GM23338 (cell line): ENCODE measurements around the gene UBE2H. TPM values are rescaled to one million over a fixed set of nuclear protein-coding genes. Genes with fewer than 3 reads are reported as not detected.
A peak's percentile ranks its signal among the peaks of the same experiment; 100 is the strongest.

Source experiments
- ATAC-seq: fragments of 200-7000 bp; cut with Tn5 transposase; 3 replicates; pipeline ENCODE4 v1.9.1; 2020
- DNase-seq: peaks from one replicate; pipeline ENCODE4 v3.0.0-alpha.2; 2015; ENCODE audit warnings: low spot score
- H2AFZ ChIP-seq: fragments of 200-600 bp; sonication (generic); 2 replicates; pipeline ENCODE4 v1.8.0; 2016; ENCODE audit warnings: antibody characterized with exemption, mild to moderate bottlenecking, moderate library complexity
- H3F3A ChIP-seq: fragments of 200-600 bp; sonication (generic); replicated peaks from 2 replicates; pipeline ENCODE4 v1.8.0; 2017; ENCODE audit warnings: antibody characterized with exemption, mixed run types, low read depth
- H3K27ac ChIP-seq: fragments of 200-600 bp; sonication (generic); 2 replicates; pipeline ENCODE4 v1.6.1; 2016; ENCODE audit warnings: low read depth
- H3K27me3 ChIP-seq: fragments of 200-600 bp; sonication (generic); 2 replicates; pipeline ENCODE4 v1.8.0; 2016; ENCODE audit warnings: mild to moderate bottlenecking, mixed run types, moderate library complexity; ENCODE audit not compliant: insufficient read depth
- H3K36me3 ChIP-seq: fragments of 200-600 bp; sonication (generic); 2 replicates; pipeline ENCODE4 v1.8.0; 2016; ENCODE audit warnings: mild to moderate bottlenecking; ENCODE audit not compliant: insufficient read depth
- H3K4me1 ChIP-seq: fragments of 200-600 bp; sonication (generic); 2 replicates; pipeline ENCODE4 v1.8.0; 2016; ENCODE audit warnings: mild to moderate bottlenecking, moderate library complexity; ENCODE audit not compliant: insufficient read depth
- H3K4me2 ChIP-seq: fragments of 200-600 bp; sonication (generic); 2 replicates; pipeline ENCODE4 v1.7.1; 2017; ENCODE audit warnings: mixed run types
- H3K4me3 ChIP-seq: fragments of 200-600 bp; sonication (generic); 2 replicates; pipeline ENCODE4 v1.6.1; 2016; ENCODE audit warnings: mixed run types
- H3K79me2 ChIP-seq: fragments of 200-600 bp; sonication (generic); replicated peaks from 2 replicates; pipeline ENCODE4 v1.8.0; 2017; ENCODE audit warnings: mild to moderate bottlenecking; ENCODE audit not compliant: insufficient read depth
- H3K9me2 ChIP-seq: fragments of 200-600 bp; sonication (generic); 2 replicates; pipeline ENCODE4 v1.8.0; 2017; ENCODE audit not compliant: insufficient read depth
- H4K20me1 ChIP-seq: fragments of 200-600 bp; sonication (generic); replicated peaks from 2 replicates; pipeline ENCODE4 v1.8.0; 2017; ENCODE audit warnings: mild to moderate bottlenecking; ENCODE audit not compliant: insufficient read depth
- H3K27ac Mint-ChIP-seq: 2 replicates; pipeline ENCODE4 v1.8.0; 2020; ENCODE audit warnings: inconsistent platforms, mild to moderate bottlenecking, moderate library complexity, mixed read lengths
- H3K27me3 Mint-ChIP-seq: 3 replicates; pipeline ENCODE4 v1.8.0; 2022; ENCODE audit warnings: low read depth, mild to moderate bottlenecking, moderate library complexity, mixed read lengths, inconsistent platforms; ENCODE audit not compliant: insufficient read depth, poor library complexity
- H3K36me3 Mint-ChIP-seq: 3 replicates; pipeline ENCODE4 v1.8.0; 2021; ENCODE audit warnings: low read depth, mild to moderate bottlenecking, inconsistent platforms, moderate library complexity, mixed read lengths
- H3K4me1 Mint-ChIP-seq: 3 replicates; pipeline ENCODE4 v1.8.0; 2020; ENCODE audit warnings: mild to moderate bottlenecking, inconsistent platforms, mixed read lengths
- H3K4me3 Mint-ChIP-seq: 3 replicates; pipeline ENCODE4 v1.8.0; 2021; ENCODE audit warnings: moderate library complexity, mild to moderate bottlenecking, inconsistent platforms, mixed read lengths
- H3K9me3 Mint-ChIP-seq: 3 replicates; pipeline ENCODE4 v1.8.0; 2020; ENCODE audit warnings: moderate library complexity, mild to moderate bottlenecking, inconsistent platforms, mixed read lengths
- CREB1 ChIP-seq: fragments of 250-450 bp; sonication (Bioruptor Pico); IDR thresholded peaks from 2 replicates; pipeline ENCODE4 v1.5.0; 2020; ENCODE audit warnings: low read depth, mild to moderate bottlenecking, moderate library complexity
- EZH2phosphoT487 ChIP-seq: fragments of 200-600 bp; sonication (generic); IDR thresholded peaks from one replicate; pipeline ENCODE4 v1.8.1; 2018; ENCODE audit warnings: antibody characterized with exemption; ENCODE audit not compliant: unreplicated experiment
- JUNB ChIP-seq: IDR thresholded peaks from one replicate; pipeline ENCODE4 v1.6.1; 2016; ENCODE audit warnings: antibody characterized with exemption; ENCODE audit not compliant: unreplicated experiment
- NANOG ChIP-seq: IDR thresholded peaks from 2 replicates; pipeline ENCODE4 v1.6.1; 2016; ENCODE audit warnings: antibody characterized with exemption, borderline replicate concordance
- POLR2AphosphoS5 ChIP-seq: IDR thresholded peaks from 2 replicates; pipeline ENCODE4 v1.6.1; 2016; ENCODE audit warnings: antibody characterized with exemption, low read depth
- STAT1 ChIP-seq: IDR thresholded peaks from one replicate; pipeline ENCODE4 v1.6.1; 2016; ENCODE audit warnings: antibody characterized with exemption; ENCODE audit not compliant: unreplicated experiment
- ZNF114 ChIP-seq: fragments of 250-450 bp; sonication (Bioruptor Pico); IDR thresholded peaks from 2 replicates; pipeline ENCODE4 v1.5.0; 2020; ENCODE audit warnings: mild to moderate bottlenecking, moderate library complexity
- ZNF331 ChIP-seq: fragments of 250-450 bp; sonication (Bioruptor Pico); IDR thresholded peaks from 2 replicates; pipeline ENCODE4 v1.5.0; 2020; ENCODE audit warnings: low read depth, mild to moderate bottlenecking, moderate library complexity
- long read RNA-seq: library from polyadenylated mRNA; unstranded; transcript quantifications from one replicate; pipeline ENCODE4 v2.0.0, GENCODE V29; 2020; ENCODE audit not compliant: unreplicated experiment
- polyA plus RNA-seq: library from polyadenylated mRNA; unstranded; fragments of >200 nt; fragmentation: Nextera tagmentation; extraction: Ambion mirVana; gene quantifications from 2 replicates; pipeline ENCODE4 v1.2.1, GENCODE V29; 2016
- total RNA-seq: library from RNA; depleted of rRNA; stranded (reverse); fragments of >200 nt; shearing (Covaris generic); gene quantifications from 2 replicates; pipeline ENCODE4 v1.2.3, GENCODE V29; 2014; rRNA removed
- TF ChIP-seq, protein P1 (sequence below), 2 experiments: fragments of 200-600 bp in 1 of 2; sonication (generic) in 1 of 2; conservative IDR thresholded peaks; 2 replicates each; pipeline versions ENCODE4 v1.5.1 to v1.6.1; 2016 to 2017; ENCODE audit warnings: antibody characterized with exemption in 2 of 2, low read depth in 2 of 2, mild to moderate bottlenecking in 2 of 2, moderate library complexity in 1 of 2
- TF ChIP-seq, protein P2 (sequence below): fragments of 250-450 bp; sonication (Bioruptor Pico); IDR thresholded peaks from 2 replicates; pipeline ENCODE4 v1.5.0; 2020; ENCODE audit warnings: mild to moderate bottlenecking, moderate library complexity
- TF ChIP-seq, protein P3 (sequence below): IDR thresholded peaks from one replicate; pipeline ENCODE4 v1.6.1; 2018; ENCODE audit warnings: antibody characterized with exemption; ENCODE audit not compliant: unreplicated experiment
- TF ChIP-seq, protein P4 (sequence below): IDR thresholded peaks from 2 replicates; pipeline ENCODE4 v1.6.1; 2016; ENCODE audit warnings: antibody characterized with exemption

Gene UBE2H
- 86.5 and 107 TPM in 2 replicates for total RNA-seq
- polyA plus RNA-seq, result 37.2 and 40.8 TPM in 2 replicates
- long read RNA-seq, full-length matches to known transcripts, result 1 of 9 reads
- long read RNA-seq, partial matches to known transcripts, result 3 of 9 reads
- long read RNA-seq, other reads (novel, unspliced or antisense), result 5 of 9 reads

DNA sequence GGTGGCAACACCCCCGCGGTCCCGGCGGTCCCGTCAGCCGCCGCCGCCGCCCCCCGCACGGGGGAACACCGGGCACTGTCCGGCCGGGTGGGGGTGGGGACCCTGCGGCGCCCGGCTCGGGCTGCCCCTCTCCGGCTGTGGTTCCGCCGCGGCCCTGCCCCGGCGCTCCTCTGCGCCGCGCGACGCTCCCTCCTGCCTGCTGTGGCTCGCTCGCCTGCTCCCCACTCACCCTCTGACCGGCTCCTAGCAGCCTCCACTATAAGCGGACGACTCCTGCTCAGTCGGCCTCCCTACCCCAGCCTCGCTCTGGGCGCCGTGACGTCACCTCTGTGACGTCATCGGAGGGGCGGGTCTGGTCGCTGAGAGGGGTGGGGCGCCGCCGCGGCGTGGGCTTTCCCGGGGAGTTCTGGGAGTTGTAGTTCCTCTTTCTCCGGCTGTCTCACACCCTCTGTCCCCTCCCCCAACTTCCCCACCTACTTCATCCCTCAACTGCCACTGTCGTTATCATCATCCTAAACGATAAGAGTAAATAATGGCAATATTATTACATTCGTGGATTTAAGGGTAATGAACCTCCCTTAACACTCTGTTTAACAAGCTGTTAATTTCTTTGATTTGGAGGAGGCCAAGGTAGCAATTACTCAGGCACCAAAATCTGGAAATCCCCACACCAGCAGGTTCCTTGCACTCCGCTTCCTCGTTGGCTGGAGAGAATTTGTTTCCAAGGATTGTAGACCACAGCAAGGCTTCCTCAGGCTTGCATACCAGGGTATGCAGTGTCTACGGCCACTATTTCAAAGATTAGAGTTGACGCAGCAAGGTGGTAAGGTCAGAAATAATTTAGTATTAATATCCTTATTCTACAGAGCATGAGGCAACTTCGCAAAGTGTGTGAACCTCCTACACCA, at the start of gene UBE2H:
TSS of gene UBE2H (minus strand) at position 308 of the 908 bp plus-strand sequence. CDS start 405 bp downstream, outside the sequence.
- Mint-ChIP-seq H3K27ac (peak within 1 kb of the TSS; percentile 98), H3K27me3 (peaks cover 11% of the 10 kb centered on the region), H3K36me3 (peaks cover 7% of the 10 kb centered on the region), H3K4me1 (peaks cover 14% of the 10 kb centered on the region), H3K4me3 (peak within 1 kb of the TSS; percentile 96; the same call in 2 of the 3 replicates), H3K9me3 (no peaks in the 10 kb centered on the region)
- Histone ChIP-seq H3K4me1 (peaks cover 10% of the 10 kb centered on the region), H3K27me3 (no peaks in the 10 kb centered on the region), H4K20me1 (no peaks in the 10 kb centered on the region), H3K4me2 (peak within 1 kb of the TSS; percentile 72), H3K4me3 (peak within 1 kb of the TSS; percentile 63), H3K79me2 (peaks cover 31% of the 10 kb centered on the region), H2AFZ (peak within 1 kb of the TSS; percentile 53), H3F3A (peaks cover 7% of the 10 kb centered on the region; the same call in 1 of the 2 replicates), H3K9me2 (0 out of 2 replicates have a peak, but pooled peaks cover 3% of the 10 kb centered on the region), H3K36me3 (no peaks in the 10 kb centered on the region), H3K27ac (peak within 1 kb of the TSS; percentile 95; the same call in 1 of the 2 replicates)
- peak; percentile 53 for ATAC-seq
- peak; percentile 92 for DNase-seq
- peak; percentile 68 for TF ChIP-seq POLR2AphosphoS5
- TF ChIP-seq, protein P1, sequence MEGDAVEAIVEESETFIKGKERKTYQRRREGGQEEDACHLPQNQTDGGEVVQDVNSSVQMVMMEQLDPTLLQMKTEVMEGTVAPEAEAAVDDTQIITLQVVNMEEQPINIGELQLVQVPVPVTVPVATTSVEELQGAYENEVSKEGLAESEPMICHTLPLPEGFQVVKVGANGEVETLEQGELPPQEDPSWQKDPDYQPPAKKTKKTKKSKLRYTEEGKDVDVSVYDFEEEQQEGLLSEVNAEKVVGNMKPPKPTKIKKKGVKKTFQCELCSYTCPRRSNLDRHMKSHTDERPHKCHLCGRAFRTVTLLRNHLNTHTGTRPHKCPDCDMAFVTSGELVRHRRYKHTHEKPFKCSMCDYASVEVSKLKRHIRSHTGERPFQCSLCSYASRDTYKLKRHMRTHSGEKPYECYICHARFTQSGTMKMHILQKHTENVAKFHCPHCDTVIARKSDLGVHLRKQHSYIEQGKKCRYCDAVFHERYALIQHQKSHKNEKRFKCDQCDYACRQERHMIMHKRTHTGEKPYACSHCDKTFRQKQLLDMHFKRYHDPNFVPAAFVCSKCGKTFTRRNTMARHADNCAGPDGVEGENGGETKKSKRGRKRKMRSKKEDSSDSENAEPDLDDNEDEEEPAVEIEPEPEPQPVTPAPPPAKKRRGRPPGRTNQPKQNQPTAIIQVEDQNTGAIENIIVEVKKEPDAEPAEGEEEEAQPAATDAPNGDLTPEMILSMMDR (conservative IDR thresholded peaks at IDR 0.05; ENCODE audit: low read depth in 2 of 2), result no peak
- TF ChIP-seq, protein P2, sequence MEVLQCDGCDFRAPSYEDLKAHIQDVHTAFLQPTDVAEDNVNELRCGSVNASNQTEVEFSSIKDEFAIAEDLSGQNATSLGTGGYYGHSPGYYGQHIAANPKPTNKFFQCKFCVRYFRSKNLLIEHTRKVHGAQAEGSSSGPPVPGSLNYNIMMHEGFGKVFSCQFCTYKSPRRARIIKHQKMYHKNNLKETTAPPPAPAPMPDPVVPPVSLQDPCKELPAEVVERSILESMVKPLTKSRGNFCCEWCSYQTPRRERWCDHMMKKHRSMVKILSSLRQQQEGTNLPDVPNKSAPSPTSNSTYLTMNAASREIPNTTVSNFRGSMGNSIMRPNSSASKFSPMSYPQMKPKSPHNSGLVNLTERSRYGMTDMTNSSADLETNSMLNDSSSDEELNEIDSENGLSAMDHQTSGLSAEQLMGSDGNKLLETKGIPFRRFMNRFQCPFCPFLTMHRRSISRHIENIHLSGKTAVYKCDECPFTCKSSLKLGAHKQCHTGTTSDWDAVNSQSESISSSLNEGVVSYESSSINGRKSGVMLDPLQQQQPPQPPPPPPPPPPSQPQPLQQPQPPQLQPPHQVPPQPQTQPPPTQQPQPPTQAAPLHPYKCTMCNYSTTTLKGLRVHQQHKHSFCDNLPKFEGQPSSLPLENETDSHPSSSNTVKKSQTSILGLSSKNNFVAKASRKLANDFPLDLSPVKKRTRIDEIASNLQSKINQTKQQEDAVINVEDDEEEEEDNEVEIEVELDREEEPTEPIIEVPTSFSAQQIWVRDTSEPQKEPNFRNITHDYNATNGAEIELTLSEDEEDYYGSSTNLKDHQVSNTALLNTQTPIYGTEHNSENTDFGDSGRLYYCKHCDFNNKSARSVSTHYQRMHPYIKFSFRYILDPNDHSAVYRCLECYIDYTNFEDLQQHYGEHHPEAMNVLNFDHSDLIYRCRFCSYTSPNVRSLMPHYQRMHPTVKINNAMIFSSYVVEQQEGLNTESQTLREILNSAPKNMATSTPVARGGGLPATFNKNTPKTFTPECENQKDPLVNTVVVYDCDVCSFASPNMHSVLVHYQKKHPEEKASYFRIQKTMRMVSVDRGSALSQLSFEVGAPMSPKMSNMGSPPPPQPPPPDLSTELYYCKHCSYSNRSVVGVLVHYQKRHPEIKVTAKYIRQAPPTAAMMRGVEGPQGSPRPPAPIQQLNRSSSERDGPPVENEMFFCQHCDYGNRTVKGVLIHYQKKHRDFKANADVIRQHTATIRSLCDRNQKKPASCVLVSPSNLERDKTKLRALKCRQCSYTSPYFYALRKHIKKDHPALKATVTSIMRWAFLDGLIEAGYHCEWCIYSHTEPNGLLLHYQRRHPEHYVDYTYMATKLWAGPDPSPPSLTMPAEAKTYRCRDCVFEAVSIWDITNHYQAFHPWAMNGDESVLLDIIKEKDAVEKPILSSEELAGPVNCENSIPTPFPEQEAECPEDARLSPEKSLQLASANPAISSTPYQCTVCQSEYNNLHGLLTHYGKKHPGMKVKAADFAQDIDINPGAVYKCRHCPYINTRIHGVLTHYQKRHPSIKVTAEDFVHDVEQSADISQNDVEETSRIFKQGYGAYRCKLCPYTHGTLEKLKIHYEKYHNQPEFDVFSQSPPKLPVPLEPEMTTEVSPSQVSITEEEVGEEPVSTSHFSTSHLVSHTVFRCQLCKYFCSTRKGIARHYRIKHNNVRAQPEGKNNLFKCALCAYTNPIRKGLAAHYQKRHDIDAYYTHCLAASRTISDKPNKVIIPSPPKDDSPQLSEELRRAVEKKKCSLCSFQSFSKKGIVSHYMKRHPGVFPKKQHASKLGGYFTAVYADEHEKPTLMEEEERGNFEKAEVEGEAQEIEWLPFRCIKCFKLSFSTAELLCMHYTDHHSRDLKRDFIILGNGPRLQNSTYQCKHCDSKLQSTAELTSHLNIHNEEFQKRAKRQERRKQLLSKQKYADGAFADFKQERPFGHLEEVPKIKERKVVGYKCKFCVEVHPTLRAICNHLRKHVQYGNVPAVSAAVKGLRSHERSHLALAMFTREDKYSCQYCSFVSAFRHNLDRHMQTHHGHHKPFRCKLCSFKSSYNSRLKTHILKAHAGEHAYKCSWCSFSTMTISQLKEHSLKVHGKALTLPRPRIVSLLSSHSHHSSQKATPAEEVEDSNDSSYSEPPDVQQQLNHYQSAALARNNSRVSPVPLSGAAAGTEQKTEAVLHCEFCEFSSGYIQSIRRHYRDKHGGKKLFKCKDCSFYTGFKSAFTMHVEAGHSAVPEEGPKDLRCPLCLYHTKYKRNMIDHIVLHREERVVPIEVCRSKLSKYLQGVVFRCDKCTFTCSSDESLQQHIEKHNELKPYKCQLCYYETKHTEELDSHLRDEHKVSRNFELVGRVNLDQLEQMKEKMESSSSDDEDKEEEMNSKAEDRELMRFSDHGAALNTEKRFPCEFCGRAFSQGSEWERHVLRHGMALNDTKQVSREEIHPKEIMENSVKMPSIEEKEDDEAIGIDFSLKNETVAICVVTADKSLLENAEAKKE (CRISPR knock-in tag), result no peak
- no peak for TF ChIP-seq STAT1
- no peak for TF ChIP-seq NANOG
- TF ChIP-seq, protein P3, sequence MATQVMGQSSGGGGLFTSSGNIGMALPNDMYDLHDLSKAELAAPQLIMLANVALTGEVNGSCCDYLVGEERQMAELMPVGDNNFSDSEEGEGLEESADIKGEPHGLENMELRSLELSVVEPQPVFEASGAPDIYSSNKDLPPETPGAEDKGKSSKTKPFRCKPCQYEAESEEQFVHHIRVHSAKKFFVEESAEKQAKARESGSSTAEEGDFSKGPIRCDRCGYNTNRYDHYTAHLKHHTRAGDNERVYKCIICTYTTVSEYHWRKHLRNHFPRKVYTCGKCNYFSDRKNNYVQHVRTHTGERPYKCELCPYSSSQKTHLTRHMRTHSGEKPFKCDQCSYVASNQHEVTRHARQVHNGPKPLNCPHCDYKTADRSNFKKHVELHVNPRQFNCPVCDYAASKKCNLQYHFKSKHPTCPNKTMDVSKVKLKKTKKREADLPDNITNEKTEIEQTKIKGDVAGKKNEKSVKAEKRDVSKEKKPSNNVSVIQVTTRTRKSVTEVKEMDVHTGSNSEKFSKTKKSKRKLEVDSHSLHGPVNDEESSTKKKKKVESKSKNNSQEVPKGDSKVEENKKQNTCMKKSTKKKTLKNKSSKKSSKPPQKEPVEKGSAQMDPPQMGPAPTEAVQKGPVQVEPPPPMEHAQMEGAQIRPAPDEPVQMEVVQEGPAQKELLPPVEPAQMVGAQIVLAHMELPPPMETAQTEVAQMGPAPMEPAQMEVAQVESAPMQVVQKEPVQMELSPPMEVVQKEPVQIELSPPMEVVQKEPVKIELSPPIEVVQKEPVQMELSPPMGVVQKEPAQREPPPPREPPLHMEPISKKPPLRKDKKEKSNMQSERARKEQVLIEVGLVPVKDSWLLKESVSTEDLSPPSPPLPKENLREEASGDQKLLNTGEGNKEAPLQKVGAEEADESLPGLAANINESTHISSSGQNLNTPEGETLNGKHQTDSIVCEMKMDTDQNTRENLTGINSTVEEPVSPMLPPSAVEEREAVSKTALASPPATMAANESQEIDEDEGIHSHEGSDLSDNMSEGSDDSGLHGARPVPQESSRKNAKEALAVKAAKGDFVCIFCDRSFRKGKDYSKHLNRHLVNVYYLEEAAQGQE, result no peak
- no peak for TF ChIP-seq JUNB
- no peak for TF ChIP-seq ZNF114 (CRISPR knock-in tag)
- TF ChIP-seq, protein P4, sequence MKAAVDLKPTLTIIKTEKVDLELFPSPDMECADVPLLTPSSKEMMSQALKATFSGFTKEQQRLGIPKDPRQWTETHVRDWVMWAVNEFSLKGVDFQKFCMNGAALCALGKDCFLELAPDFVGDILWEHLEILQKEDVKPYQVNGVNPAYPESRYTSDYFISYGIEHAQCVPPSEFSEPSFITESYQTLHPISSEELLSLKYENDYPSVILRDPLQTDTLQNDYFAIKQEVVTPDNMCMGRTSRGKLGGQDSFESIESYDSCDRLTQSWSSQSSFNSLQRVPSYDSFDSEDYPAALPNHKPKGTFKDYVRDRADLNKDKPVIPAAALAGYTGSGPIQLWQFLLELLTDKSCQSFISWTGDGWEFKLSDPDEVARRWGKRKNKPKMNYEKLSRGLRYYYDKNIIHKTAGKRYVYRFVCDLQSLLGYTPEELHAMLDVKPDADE, result peak; percentile 69
- TF ChIP-seq ZNF331 (CRISPR knock-in tag), result no peak
- no peak for TF ChIP-seq EZH2phosphoT487
- peak; percentile 100 for TF ChIP-seq CREB1
